Measurements from ENCODE around the gene F7. TPM values are rescaled to one million over a fixed set of nuclear protein-coding genes. Genes with fewer than 3 reads are reported as not detected.
"Not testable (repeated sequence)": the region's sequence is repeated elsewhere in the genome, so short reads cannot be mapped to it uniquely, and the experiment has no call there.

Gene F7
- total RNA-seq, 1 donor from 2014 or later: not detected

DNA sequence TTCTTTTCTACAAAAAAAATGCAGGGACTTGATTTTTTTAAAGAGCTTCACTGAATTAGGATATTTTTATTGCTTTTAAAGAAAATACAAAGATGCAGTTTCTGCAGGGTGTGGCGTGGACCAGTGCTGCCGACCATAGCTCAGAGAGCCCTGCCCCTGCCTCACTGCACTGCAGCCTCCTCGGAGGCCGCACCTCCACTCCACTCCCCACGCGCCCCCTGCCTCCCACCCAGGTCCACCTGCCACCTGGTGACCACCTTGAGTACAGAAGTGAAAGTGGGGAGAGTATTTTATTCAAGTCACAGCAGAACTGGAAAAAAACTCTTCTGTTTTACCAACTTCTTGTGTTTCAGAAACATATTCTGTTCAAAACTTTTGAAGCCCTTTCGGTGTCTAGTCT lies 7.9 kb upstream of the F7 start:
- no peak overlapping the region for H3K27ac Mint-ChIP-seq (ENCODE audit: unreplicated experiment)
- TF ChIP-seq, protein P1, sequence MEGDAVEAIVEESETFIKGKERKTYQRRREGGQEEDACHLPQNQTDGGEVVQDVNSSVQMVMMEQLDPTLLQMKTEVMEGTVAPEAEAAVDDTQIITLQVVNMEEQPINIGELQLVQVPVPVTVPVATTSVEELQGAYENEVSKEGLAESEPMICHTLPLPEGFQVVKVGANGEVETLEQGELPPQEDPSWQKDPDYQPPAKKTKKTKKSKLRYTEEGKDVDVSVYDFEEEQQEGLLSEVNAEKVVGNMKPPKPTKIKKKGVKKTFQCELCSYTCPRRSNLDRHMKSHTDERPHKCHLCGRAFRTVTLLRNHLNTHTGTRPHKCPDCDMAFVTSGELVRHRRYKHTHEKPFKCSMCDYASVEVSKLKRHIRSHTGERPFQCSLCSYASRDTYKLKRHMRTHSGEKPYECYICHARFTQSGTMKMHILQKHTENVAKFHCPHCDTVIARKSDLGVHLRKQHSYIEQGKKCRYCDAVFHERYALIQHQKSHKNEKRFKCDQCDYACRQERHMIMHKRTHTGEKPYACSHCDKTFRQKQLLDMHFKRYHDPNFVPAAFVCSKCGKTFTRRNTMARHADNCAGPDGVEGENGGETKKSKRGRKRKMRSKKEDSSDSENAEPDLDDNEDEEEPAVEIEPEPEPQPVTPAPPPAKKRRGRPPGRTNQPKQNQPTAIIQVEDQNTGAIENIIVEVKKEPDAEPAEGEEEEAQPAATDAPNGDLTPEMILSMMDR (IDR thresholded peaks at IDR 0.05; ENCODE audit: partially characterized antibody, unreplicated experiment): no peak
- DNase-seq: no peak

DNA sequence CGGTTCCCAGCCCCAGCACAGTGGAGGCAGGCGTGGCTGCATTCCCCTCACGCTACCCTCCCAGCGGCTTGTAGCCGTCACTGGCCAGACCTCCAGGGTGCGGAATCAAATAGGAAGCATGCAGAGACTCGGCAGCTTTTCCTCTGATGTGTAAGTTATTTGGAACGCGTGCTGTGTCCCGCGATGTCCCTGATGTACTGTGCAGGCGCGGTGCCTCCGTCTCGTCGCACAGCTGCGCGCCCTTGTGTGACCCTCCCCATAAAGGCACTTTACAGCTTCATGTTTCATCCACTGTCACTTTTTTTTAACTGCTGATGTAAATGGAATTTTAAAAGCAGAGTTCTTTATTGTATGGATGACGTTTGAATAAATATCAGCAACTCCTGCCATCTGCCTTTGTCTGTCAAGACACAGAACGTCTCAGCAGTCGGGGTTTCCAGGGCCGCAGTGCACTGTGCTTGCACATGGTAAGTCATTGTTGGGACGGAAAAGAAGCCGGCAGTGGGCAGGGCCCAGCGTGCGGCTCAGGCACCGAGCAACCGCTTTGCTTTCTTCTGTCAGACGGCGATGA lies 7.3 kb upstream of the F7 start:
- no peak for DNase-seq
- Mint-ChIP-seq H3K27me3 (ENCODE audit: unreplicated experiment) (peaks cover 7% of the 10 kb centered on the region), H3K27ac (ENCODE audit: unreplicated experiment) (peak overlapping the region; percentile 91), H3K9me3 (ENCODE audit: unreplicated experiment) (peaks cover 8% of the 10 kb centered on the region), H3K4me1 (ENCODE audit: low read depth, unreplicated experiment) (peaks cover 16% of the 10 kb centered on the region), H3K4me3 (ENCODE audit: unreplicated experiment) (no peak overlapping the region), H3K36me3 (ENCODE audit: unreplicated experiment) (no peaks in the 10 kb centered on the region)
- TF ChIP-seq, protein P1 (IDR thresholded peaks at IDR 0.05; ENCODE audit: partially characterized antibody, unreplicated experiment): no peak

More for the DNA sequence above, 7.9 kb upstream of the F7 start:
- Mint-ChIP-seq H3K4me1 (ENCODE audit: low read depth, unreplicated experiment) (peaks cover 16% of the 10 kb centered on the region), H3K9me3 (ENCODE audit: unreplicated experiment) (peaks cover 8% of the 10 kb centered on the region), H3K4me3 (ENCODE audit: unreplicated experiment) (no peak overlapping the region), H3K36me3 (ENCODE audit: unreplicated experiment) (no peaks in the 10 kb centered on the region), H3K27me3 (ENCODE audit: unreplicated experiment) (peaks cover 7% of the 10 kb centered on the region)

DNA sequence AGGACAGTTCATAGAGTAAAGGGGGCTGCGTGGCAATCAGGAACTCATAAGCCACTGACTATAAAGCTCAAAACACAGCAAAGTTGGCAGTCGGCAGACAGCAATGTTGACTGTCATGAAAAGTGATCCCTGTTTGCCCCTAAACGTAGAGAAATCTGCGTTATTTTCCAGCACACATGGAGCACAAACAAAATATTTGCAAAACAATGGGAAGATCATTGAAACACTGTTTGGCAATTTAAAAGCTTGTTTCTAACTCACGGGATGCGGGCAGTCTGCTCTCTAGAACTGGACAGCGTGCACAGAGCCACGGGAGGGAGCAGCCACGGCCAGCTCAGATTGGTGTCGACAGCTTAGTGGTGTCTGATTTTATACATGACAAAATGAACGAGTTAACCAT lies 6.4 kb upstream of the F7 start:
- Mint-ChIP-seq H3K4me1 (ENCODE audit: low read depth, unreplicated experiment) (peaks cover 14% of the 10 kb centered on the region), H3K27ac (ENCODE audit: unreplicated experiment) (peak overlapping the region; percentile 10), H3K4me3 (ENCODE audit: unreplicated experiment) (no peak overlapping the region), H3K36me3 (ENCODE audit: unreplicated experiment) (no peaks in the 10 kb centered on the region), H3K9me3 (ENCODE audit: unreplicated experiment) (peaks cover 9% of the 10 kb centered on the region), H3K27me3 (ENCODE audit: unreplicated experiment) (peaks cover 6% of the 10 kb centered on the region)
- no peak for DNase-seq
- TF ChIP-seq, protein P1 (IDR thresholded peaks at IDR 0.05; ENCODE audit: partially characterized antibody, unreplicated experiment): no peak

DNA sequence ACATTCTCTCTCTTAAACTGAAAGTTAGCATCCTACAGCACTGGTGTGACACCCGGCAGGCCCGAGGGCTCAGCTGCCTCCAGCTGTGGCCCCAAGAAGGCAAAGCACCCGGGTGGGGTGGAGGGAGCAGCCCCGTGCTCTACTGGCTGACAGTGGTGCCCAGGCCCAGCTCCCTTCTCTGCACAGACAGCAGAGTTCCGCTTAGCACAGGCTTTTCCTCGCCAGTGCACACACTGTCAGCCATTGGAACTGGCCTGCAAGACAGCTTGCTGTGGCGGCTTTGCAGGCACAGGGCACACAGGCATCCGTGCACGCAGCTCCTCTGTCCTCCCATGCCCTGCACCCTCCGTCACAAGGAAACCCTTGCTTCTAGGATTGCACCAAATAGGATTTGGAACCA lies 3.3 kb upstream of the F7 start:
- not testable (repeated sequence) for H3K27me3 Mint-ChIP-seq (ENCODE audit: unreplicated experiment); H3K9me3 Mint-ChIP-seq (ENCODE audit: unreplicated experiment); H3K4me3 Mint-ChIP-seq (ENCODE audit: unreplicated experiment); H3K27ac Mint-ChIP-seq (ENCODE audit: unreplicated experiment); DNase-seq; H3K36me3 Mint-ChIP-seq (ENCODE audit: unreplicated experiment)
- peaks cover 14% of the 10 kb centered on the region for H3K4me1 Mint-ChIP-seq (ENCODE audit: low read depth, unreplicated experiment)

DNA sequence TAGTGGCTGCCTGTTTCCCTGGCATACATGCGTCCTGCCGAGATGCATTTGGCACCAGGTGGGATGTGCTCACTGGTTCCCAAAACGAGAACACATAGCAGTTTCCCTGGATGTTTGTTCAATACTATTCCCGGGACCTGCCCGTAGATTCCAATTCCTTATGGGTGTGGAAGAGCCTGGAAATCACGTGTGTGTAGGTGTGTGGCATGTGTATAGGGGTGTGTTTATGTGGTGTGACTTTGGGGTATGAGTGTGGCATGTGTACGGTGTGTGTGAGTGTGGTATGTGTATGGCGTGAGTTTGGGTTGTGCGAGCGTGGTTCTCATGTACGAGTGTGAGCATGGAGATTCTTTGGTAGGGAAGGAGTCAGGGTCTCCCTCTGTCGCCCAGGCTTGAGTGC lies 2.9 kb upstream of the F7 start:
- Mint-ChIP-seq H3K4me1 (ENCODE audit: low read depth, unreplicated experiment) (peaks cover 14% of the 10 kb centered on the region), H3K27ac (ENCODE audit: unreplicated experiment) (no peak overlapping the region), H3K27me3 (ENCODE audit: unreplicated experiment) (no peaks in the 10 kb centered on the region), H3K9me3 (ENCODE audit: unreplicated experiment) (peaks cover 5% of the 10 kb centered on the region), H3K36me3 (ENCODE audit: unreplicated experiment) (no peaks in the 10 kb centered on the region), H3K4me3 (ENCODE audit: unreplicated experiment) (no peak overlapping the region)
- DNase-seq: no peak
- TF ChIP-seq, protein P1 (IDR thresholded peaks at IDR 0.05; ENCODE audit: partially characterized antibody, unreplicated experiment): no peak
